HG03139 (cell line): Measurements from ENCODE around the gene UNC5CL.

ENCODE experiments used
- ATAC-seq: cut with Tn5 transposase; IDR thresholded peaks from one replicate; pipeline ENCODE4 v1.9.1; 2021; ENCODE audit not compliant: unreplicated experiment

UNC5CL gene, protein sequence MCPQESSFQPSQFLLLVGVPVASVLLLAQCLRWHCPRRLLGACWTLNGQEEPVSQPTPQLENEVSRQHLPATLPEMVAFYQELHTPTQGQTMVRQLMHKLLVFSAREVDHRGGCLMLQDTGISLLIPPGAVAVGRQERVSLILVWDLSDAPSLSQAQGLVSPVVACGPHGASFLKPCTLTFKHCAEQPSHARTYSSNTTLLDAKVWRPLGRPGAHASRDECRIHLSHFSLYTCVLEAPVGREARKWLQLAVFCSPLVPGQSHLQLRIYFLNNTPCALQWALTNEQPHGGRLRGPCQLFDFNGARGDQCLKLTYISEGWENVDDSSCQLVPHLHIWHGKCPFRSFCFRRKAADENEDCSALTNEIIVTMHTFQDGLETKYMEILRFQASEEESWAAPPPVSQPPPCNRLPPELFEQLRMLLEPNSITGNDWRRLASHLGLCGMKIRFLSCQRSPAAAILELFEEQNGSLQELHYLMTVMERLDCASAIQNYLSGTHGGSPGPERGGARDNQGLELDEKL

DNA sequence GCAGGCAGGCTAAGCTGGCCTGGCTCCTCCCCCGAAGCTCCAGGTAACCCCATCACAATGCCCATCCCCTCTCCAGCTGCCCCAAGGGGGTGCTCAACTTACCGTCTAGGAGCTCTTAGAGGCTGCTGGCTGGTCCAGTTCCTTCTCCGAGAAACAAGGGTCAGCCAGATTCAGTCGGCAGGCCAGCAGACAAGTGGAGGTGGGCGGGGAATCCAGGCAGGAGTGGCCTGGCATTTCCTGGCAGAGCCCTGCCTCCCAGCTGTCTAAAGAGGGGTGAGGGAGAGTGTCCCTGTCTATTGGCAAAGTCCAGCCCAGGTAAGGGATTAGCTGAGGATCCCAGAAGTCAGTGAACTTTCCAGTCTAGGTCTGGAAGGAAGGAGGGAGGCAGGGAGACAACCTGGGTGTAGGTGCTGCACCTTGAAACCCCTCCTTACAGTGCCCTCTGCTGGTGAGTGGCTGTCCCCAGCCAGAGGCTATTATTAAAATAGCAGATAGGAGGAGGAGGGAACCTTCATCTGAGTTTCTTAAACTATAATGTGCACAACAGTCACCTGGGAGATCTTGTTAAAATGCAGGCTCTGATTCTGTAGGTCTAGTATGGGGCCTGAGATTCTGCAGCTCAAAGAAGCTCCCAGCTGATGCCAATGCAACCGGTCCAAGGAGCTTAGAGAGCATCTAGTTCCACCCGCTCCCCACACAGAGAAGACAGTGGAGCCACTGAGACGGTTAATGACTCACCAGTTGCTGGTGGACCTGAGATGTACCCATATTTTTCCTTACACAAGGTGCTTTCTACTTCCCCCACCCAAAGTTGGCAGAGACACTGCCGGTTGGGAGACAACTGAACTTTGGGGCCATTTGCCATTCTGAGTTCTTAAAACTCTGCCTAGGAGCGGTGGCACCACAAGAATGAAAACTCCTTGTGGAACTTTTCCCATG, at the start of gene UNC5CL:
Gene UNC5CL (minus strand): TSS at position 162 of the 939 bp plus-strand sequence. CDS start 4,147 bp downstream, outside the sequence.
- ATAC-seq, result no peak

DNA sequence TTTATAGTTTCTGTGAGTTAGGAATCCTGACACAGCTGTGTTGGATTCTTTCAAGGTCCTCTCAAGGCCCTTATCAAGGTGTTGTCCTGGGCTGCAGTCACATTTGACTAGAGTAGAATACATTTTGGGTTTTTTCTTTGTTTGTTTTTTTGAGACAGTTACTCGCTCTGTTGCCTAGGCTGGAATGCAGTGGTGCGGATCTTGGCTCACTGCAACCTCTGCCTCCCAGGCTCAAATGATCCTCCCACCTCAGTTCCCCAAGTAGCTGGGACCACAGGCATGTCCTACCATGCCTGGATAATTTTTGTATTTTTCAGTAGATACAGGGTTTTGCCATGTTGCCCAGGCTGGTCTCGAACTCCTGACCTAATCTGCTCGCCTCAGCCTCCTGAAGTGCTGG, 49.4 kb upstream of the UNC5CL start:
- no peak for ATAC-seq

DNA sequence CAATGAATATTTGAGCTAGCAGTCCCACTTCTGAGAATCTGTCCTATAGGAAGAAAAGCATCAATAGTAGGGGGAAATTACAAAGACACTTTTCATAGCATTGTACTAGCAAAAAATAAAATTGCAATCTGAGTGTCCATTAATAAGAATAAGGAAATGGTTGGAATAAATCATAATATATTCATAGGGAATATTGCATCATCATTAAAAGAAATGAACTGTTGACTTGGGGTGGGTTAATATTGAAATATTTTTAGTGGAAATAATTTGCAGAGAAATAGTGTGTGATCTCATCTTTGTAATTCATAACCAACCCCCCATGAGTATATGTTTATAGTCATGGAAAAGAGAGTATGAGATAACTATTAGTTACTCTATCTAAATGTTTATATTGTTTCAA, 46.2 kb upstream of the UNC5CL start:
- ATAC-seq, result no peak

DNA sequence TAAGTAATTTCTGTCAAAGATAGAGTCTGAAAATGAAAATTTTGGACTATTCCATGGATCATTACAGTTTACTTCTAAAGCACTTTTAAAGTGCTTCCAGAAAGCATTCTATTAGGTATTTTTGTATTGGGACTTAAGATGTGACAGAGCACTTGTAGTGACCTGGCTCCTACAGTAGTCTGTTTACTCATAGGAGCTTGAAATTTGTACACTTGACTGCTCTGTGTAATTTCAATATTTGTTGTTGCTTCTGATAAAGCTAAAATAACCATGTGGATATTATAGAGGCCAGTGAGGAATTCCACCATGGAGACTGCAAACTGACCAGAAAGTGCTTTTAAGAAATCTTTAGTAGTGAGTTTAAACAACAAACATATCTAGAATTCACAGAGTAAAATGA, 44.1 kb upstream of the UNC5CL start:
- ATAC-seq, result no peak

DNA sequence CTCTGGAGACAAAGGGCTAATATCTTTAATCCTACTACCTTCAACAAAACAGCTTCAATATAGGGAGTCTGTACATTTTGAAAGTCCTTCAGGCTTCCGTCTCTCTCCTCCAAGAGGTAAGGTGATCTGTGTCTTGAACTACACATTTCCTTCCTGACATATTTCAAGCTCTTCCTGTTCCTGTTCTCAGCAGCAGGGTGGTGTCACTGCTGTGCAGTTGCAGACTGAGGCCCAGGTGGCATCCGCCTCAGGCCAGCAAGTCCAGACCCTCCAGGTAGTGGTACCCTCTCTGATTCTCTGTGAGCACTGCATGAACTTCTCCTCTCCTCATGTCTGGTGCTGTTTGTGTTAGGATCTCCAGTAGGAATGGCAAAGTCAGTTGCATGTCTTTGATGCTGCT, 41.6 kb upstream of the UNC5CL start:
- ATAC-seq, result no peak

DNA sequence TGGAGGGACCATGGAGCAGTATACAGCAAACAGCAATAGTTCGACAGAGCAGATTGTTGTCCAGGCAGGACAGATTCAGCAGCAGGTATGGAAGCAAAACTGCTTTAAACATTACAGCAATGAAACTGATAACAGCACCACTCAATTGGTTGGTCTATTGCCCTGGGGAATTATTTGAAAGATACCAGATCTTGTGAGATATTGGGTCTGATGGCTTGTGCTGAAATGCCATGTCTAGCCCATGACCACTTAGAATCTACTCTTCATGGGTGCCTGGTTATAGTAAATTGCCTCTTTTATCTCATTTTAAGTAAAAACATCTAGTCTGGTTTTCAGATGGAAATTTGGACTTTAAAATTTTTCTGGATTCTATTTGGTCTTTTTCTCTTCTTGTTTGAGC, 40.1 kb upstream of the UNC5CL start:
- ATAC-seq, result no peak

DNA sequence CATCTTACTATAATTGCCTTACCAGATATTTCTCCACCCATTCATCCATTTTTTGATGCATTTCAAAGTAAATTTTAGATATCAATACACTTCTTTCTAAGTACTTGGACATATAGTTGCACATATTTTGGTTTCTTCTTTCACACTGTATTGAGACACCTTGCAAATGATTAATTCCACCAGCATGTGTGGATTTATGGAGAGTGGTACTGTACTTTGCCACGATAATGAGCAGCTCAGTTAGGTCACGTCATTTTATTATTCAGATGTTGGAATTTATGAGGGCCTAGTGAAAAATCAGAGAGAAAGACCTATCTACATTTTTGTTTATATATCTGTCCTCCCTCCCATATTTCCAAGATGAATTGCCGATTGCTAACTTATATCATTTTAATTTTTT, 39.1 kb upstream of the UNC5CL start:
- ATAC-seq, result no peak

DNA sequence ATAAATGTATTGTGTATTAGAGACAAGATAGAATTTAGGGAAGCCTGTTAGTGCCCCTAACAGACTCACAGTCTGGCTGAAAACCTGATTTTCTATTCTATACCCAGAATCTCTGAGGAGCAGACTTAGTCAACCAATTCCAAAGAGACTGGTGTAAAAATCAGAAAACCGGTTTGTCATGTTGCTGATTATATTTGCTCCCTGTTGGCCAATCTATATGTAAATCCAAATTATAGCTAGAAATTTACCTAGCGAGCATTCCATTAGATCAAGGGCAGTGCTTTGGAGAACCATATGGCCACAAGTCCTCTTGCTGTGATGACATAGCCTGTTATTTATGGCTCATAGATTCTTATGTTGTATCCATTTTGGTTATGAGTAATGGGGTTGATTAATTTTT, 38.5 kb upstream of the UNC5CL start:
- no peak for ATAC-seq

DNA sequence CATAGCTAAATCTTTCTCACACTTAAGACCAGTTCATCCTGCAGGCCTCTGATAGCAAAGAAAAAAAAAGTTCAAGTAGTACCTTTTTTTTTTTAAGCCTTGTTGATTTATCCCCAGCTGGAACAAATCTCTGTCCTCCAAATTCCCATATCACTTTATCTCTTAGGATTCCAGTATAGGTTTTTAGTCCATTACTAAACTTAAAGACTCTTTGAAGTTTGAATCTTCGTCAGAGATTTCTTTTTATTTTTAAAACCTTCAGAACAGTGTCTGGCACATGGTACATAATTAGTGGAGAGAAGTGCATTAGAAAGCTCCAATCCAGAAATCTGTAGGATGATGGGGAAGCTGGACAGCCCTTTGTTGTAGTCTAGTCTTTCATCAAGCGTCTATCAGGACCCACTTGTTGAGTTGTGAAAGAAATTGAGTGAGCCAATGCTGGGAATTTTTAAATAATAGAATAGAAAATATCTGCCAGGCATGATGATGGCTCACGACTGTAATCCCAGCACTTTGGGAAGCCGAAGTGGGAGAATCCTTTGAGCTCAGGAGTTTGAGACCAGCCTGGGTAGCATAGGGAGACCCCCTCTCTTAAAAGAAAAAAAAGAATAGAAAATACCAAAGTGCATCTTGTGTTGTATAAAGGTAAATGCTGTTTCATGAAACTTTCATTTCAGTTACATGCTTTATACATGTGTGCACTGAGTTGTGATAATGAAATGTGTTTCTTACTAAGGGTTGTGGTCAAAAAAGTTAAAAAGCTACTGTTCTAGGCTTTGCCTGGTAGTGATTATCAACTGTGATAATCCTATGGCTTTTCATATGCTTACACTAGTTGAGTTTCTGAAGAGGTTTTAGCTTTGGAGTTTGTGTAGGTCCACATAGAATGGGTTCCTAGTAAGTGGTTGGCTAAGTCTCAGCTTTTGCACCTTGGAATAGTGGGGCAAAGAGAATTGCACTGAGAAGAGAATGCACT, 36.9 kb upstream of the UNC5CL start:
- no peak for ATAC-seq

DNA sequence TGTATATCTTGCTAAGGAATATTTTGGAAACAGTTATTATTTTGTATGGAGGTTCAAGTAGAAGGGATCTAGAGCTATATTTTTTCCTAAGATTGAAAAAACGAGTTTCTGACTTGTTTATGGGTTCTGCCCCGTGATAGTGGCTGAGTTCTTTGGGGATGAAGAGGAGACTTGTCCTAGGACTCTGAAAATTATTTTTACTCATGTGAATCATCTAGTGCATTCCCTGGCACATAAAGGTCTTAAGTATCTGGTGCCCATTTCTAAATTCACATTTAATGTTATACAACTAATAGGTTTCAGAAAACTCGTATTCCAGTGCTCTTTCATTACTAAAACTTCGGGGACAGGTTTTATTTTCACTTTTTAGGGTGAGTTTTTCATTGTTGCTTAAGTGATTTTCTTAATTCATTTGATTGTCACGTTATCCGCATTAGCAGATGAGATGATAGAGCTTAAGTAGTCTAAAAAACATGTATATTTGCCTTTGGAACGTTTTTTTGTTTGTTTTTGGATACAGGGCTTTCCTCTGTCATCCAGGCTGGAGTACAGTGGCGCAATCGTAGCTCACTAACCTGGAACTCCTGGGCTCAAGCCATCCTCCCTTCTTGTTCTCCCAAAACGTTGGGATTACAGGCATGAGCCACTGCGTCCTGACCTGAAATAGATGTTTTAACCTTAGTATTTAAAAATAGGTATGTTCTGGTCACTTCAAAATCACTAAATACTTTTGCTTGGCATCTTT, 35.8 kb upstream of the UNC5CL start:
- ATAC-seq, result no peak

DNA sequence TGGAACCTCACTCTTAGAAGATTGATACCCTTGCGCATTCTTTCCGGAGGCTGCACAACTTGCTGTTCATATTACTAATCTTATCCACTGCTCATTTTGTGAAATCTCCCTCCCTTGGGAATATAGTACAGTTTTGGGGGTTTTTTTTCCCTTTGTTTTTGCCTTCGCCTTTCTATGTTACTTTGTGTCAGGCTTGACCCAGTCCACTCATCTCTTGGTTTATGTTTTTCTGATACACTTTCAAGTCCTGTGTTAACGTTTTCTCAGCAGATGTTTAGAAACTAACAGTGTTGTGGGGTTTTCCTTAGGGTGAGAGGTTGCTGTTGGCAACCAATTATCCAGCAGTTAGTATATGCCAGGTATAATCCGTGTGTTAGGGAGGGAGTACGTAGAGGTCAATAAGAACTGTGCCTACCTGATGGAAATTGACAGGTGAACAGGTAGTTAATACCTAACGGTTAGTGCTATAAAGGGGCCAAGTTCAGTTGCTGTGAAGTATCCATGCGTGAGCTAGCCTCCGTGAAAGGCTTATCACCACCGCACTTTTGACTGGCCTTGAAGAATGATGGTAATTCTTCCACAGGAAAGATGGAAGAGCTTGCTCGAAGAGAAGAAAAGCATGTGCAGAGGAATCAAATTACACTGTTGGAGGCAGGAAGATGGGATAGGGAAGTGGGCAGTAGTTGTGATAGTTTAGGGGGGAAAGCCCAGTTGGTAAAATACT, 35.1 kb upstream of the UNC5CL start:
- ATAC-seq, result no peak

DNA sequence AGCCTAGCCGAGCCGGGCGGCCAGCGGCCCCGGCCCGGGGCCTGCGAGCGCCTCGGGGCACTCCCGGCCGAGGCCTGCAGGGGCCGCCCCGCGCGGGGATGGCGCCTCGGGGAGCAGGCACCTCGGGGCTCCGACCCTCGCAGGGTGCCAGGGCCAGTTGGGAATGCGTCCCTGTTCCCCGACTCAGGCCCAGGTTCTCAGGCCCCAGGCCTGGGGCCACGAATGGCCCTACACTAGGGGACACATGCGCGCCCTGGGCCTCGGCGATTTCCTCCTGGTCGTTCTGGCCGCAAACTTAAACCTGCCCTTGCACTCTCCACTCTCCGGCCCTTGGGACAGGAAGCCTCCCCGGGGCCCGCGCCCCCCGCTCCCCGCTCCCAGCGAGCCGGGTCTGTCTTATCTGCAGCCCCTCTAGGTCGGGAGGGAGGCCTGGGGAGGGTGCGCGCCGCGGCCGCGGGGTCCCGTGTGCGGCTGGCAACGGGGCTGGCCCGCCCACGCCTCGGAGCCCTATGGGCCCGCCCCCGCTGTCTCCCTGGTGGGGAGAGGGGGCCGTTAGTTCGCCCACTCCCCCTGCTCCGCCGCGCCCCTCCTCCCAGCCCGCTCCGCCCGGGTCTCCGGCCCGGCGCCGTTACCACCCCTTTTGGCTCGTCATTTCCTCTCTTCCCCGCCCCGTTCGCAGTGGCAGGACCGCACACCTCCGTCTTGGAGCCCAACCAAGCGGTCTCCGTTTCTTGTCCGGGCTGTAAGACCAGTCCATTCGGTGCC, 34.4 kb upstream of the UNC5CL start:
- peak; percentile 32 for ATAC-seq

DNA sequence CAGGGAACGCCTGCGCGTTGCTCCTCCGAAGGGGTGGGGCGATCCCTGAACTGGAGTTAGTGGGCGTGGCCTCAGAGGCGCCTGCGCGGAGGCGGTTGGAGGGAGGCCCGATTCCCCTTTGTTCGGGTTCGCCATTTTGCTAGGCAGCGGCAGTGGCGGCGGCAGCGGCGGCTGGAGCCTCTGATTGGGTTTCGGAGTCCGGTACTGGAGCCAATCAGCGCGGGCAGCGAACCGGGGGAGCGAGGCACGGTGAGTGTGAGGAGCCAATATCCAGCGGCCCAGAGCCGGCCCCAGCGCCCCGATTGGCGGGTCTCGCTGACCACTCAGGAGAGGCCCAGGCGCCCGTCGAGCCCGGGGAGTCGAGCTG, 33.8 kb upstream of the UNC5CL start, which contains the start of gene NFYA:
Gene NFYA (plus strand): TSS at position 139 of the 367 bp plus-strand sequence. CDS start 6,116 bp downstream, outside the sequence.
- peak; percentile 53 for ATAC-seq

DNA sequence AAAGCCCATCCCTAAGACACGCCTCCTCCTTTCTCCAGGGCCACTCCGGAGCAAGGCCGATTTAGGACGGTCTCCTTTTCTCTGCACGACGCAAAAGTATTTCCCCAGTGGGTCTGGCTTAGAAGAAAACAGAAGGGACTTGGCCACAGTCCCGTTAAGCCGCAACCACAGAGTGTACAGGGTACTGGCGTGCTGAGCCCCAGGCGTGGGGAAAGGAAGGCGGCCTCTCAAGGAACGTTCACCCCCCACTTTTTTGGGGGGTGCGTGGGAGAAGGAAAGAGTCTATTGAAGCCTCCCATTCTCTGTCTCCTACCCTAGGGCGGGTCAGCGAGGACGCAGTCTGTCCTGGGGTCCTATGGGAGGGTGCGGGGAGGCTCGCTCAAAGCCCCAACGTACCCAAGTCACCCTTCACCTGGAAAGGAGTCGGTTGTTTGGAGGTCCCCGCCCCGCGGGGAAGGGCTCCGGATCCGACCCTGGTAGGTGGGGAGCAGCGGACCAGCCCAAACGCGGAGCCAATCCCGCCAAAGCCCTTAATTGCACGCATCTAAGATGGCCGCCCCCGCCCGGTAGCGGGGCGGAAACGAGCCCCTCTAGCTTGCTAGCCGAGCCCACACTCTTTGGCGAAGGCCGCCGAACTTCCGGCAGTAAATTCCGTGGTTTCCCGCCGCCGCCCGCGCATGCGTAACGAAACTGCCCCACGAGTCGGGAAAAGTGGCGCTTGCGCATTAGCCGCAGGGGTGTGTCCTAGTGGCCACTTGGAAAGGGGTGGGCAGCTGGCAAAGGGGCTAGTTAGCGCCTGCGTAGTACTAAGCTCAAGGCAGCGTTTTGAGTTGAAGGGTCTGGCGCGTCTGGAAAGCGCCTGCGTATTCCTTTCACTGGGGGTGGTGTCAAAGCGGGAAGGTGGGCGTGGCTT, 33.2 kb upstream of the UNC5CL start, which contains the start of gene OARD1:
Gene OARD1 (minus strand): TSS at position 434 of the 913 bp plus-strand sequence. CDS start 722 bp downstream, outside the sequence.
- ATAC-seq, result peak; percentile 54

DNA sequence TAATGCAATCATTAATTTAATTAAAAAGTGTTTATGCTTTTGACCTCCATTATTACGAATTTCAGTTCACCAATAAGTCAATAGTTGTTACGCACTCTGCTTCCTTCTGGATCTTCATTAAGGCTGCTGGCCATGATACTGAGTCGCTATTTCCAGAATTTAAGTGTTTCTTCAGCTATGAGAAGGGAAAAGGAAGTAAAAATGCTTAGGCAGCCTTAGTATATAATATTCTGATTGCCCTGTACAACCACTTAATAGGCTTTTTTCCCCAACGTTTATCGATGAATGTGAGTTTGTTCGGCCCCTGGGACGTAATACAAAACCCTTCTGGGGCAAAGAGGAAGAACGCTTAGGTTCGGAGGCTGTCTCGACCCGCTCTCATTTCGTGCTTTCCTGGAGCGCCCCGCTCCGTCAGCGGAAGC, 32.5 kb upstream of the UNC5CL start:
- peak; percentile 9 for ATAC-seq

DNA sequence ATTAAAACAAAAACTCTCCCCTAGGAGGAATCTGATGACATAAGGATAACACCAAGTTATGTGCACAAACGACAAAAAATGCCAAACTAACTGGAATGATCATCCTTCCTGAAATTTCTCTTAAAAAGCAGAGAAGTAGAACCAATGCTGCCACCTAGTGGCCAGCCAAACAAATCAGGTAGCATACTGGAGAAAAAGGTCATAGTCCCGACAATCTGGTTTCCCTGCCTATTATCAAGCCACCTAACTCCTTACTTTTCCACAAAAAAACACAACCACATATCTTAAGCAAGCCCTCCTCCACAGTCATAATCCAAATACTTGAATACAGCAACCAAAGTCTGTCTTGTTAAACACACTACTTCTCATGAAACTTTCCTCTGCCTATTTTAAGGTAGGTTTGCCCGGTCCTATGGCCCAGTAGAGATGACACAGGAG, 27.9 kb upstream of the UNC5CL start:
- no peak for ATAC-seq

DNA sequence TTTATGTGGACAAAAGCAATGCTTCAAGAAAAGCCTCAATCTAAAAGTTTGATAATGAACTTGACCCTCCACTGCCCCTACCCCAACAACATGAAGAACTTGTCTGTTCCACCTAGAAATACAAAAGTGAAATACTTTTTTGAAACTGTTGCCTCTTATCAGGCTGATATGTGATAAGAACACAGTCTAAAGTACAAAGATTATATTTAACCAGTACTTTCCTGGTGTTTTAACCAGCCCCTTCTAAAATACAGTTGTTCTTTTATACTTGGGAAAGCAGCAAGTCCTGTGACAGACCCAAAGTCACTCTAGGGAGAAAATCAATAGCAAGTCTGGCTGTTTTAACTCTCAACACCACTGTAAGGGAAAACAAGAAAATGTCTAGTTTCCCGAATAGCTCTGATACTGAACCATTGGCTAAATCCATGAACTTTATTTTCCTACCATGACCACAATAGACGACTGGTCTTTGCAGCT, 26.6 kb upstream of the UNC5CL start:
- no peak for ATAC-seq
